ENCODE data around the gene FOXL3. TPM values are rescaled to one million over a fixed set of nuclear protein-coding genes. Genes with fewer than 3 reads are reported as not detected.

FOXL3 gene
- total and polyA plus RNA-seq, 2 donors from 2014 or later: not detected

DNA sequence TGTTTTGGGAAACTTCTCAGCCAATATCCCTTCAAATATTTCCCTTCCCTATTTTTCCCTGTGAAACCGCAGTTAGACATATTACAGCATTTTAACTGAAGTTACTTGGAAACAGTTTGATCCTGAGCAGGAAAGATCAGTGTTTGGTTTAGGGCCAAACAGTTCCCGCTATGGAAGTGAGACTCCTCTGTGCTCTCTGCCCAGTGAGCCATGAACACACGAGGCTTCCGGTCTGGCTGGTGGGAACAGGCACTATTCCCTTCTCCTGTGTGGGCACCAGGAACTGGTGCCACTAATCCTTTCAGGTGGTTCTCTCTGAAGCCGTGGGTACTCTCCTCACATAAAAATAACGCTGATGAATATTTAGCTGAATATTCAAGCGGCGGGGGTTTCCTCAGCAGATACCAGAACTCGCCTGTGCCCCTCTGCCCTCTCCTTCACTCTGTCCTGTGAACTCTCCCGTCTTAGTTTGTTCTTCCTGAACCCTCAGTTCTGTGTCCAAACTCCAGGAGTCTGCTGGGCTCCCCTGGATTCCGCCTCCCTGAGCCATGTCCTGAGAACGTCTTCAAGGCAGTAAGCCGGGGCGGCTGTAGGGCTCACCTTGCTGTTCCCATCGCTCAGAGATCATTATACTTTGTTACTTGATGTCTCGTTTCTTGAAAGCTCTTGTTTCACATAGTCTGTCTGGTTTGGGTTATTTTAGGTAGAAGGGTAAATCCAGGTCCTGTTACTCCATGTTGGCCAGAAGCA, 25.7 kb downstream of the FOXL3 start:
- Histone ChIP-seq H3K36me3 (ENCODE audit: control insufficient read depth in 2 of 3, insufficient read depth in 3 of 3, low read length in 3 of 3) (no peaks in the 10 kb centered on the region), H3K4me3 (ENCODE audit: low read length in 3 of 3) (no peak overlapping the region), H3K9ac (ENCODE audit: low read length in 3 of 3) (no peak overlapping the region), H3K27ac (ENCODE audit: low read depth in 2 of 2, low read length in 2 of 2) (no peak overlapping the region), H3K4me1 (ENCODE audit: control insufficient read depth in 2 of 3, insufficient read depth in 2 of 3, low read depth in 1 of 3, low read length in 3 of 3) (no peaks in the 10 kb centered on the region), H3K9me3 (ENCODE audit: control insufficient read depth in 2 of 3, insufficient read depth in 1 of 3, low read length in 3 of 3) (peaks cover 0 to 2% (median 0%) of the 10 kb centered on the region in 3 donors), H3K27me3 (ENCODE audit: control insufficient read depth, insufficient read depth, low read length) (no peaks in the 10 kb centered on the region)
- DNase-seq: peak in 2 of 5 donors; percentile 14 to 82
- intact Hi-C loops (cut with DNase I): no loop called here
- no peak for TF ChIP-seq CTCF (IDR thresholded peaks at IDR 0.05; ENCODE audit: borderline replicate concordance, extremely low read depth, insufficient read depth)
- FAIRE-seq: no peak

DNA sequence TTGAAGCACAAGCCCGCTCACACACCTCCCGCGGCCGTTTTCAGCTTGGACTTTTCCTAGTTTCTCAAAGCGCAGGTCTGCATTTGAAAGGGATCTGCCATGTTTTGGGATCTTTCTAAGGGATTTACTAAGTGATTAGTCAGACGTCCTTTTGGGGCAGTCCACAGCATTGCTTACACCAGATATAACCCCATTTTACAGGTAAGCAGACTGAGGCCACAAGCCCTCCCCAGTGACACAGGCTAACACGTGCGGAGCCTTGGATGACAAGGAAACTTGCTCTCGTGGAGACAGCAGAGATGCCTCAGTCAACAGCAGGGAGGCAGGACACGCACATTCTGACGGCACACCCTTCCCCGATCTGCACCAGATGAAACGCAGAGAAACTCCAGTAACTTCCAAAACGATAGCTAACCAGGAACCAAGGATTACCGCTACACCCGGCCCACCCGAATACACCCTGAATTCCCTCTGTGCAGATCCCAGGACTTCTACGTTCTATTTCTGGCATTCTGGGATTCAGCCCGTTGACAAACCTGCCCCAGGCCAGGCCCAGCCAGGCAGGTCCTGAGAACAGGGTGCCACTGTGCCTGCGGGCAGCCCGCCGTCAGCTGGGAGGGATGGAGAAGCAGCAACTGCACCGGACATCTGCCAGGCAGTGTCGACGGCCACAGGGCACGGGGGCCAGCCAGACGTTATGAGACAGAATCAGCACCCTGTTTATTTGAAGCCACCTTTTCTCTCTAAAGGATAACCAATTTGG, 27.9 kb downstream of the FOXL3 start:
- Histone ChIP-seq H3K4me1 (ENCODE audit: control insufficient read depth in 2 of 3, insufficient read depth in 2 of 3, low read depth in 1 of 3, low read length in 3 of 3) (peaks cover 0 to 9% (median 6%) of the 10 kb centered on the region in 3 donors), H3K9me3 (ENCODE audit: control insufficient read depth in 2 of 3, insufficient read depth in 1 of 3, low read length in 3 of 3) (peaks cover 0 to 2% (median 0%) of the 10 kb centered on the region in 3 donors), H3K27me3 (ENCODE audit: control insufficient read depth, insufficient read depth, low read length) (no peaks in the 10 kb centered on the region), H3K9ac (ENCODE audit: low read length in 3 of 3) (no peak overlapping the region), H3K36me3 (ENCODE audit: control insufficient read depth in 2 of 3, insufficient read depth in 3 of 3, low read length in 3 of 3) (no peaks in the 10 kb centered on the region), H3K4me3 (ENCODE audit: low read length in 3 of 3) (no peak overlapping the region), H3K27ac (ENCODE audit: low read depth in 2 of 2, low read length in 2 of 2) (no peak overlapping the region)
- FAIRE-seq: no peak
- intact Hi-C loops (cut with DNase I): no loop called here
- no peak for TF ChIP-seq CTCF (IDR thresholded peaks at IDR 0.05; ENCODE audit: borderline replicate concordance, extremely low read depth, insufficient read depth)
- DNase-seq: peak in 2 of 5 donors; percentile 25 to 60

GRCh38 chr7:318476-318875, 28.5 kb downstream of the FOXL3 start:
- peaks cover 0 to 2% (median 0%) of the 10 kb centered on the region in 3 donors for H3K9me3 ChIP-seq (ENCODE audit: control insufficient read depth in 2 of 3, insufficient read depth in 1 of 3, low read length in 3 of 3)
- TF ChIP-seq CTCF (IDR thresholded peaks at IDR 0.05; ENCODE audit: borderline replicate concordance, extremely low read depth, insufficient read depth): no peak
- intact Hi-C loops (cut with DNase I): no loop called here
- no peaks in the 10 kb centered on the region for H3K27me3 ChIP-seq (ENCODE audit: control insufficient read depth, insufficient read depth, low read length)
- DNase-seq (peak in 2 of 5 donors; percentile 22 to 35), FAIRE-seq (no peak)
- no peak overlapping the region for H3K9ac ChIP-seq (ENCODE audit: low read length in 3 of 3)
- peaks cover 0 to 9% (median 6%) of the 10 kb centered on the region in 3 donors for H3K4me1 ChIP-seq (ENCODE audit: control insufficient read depth in 2 of 3, insufficient read depth in 2 of 3, low read depth in 1 of 3, low read length in 3 of 3)
- no peak overlapping the region for H3K27ac ChIP-seq (ENCODE audit: low read depth in 2 of 2, low read length in 2 of 2)
- no peaks in the 10 kb centered on the region for H3K36me3 ChIP-seq (ENCODE audit: control insufficient read depth in 2 of 3, insufficient read depth in 3 of 3, low read length in 3 of 3)
- no peak overlapping the region for H3K4me3 ChIP-seq (ENCODE audit: low read length in 3 of 3)

Data from kidney (tissue), 14 donors.